ENCODE data around the gene SHPK.

Gene SHPK

GRCh38 chr17:3641717-3642486, 5.9 kb upstream of the SHPK start:
- no peak overlapping the region for H3K4me3 ChIP-seq (replicated peaks; ENCODE audit: low read depth, low read length)
- TF ChIP-seq CTCF (IDR thresholded peaks at IDR 0.05; ENCODE audit: low read length, missing control alignments) = no peak
- DNase-seq (ENCODE audit: low read depth) = no peak

GRCh38 chr17:3641014-3641413, 5.0 kb upstream of the SHPK start:
- no peak for TF ChIP-seq CTCF (IDR thresholded peaks at IDR 0.05; ENCODE audit: low read length, missing control alignments)
- H3K4me3 ChIP-seq (replicated peaks; ENCODE audit: low read depth, low read length) = no peak overlapping the region
- no peak for DNase-seq (ENCODE audit: low read depth)

GRCh38 chr17:3639981-3640596, 4.0 kb upstream of the SHPK start:
- DNase-seq (ENCODE audit: low read depth) = peak; percentile 72
- TF ChIP-seq CTCF (IDR thresholded peaks at IDR 0.05; ENCODE audit: low read length, missing control alignments) = no peak
- no peak overlapping the region for H3K4me3 ChIP-seq (replicated peaks; ENCODE audit: low read depth, low read length)

GRCh38 chr17:3636908-3637373, 891 bp upstream of the SHPK start:
- DNase-seq (ENCODE audit: low read depth) = no peak
- no peak for TF ChIP-seq CTCF (IDR thresholded peaks at IDR 0.05; ENCODE audit: low read length, missing control alignments)
- peak overlapping the region; percentile 85 for H3K4me3 ChIP-seq (replicated peaks; ENCODE audit: low read depth, low read length)

GRCh38 chr17:3635474-3636153, 436 bp downstream of the SHPK start:
- peak overlapping the region; percentile 85 for H3K4me3 ChIP-seq (replicated peaks; ENCODE audit: low read depth, low read length)
- no peak for DNase-seq (ENCODE audit: low read depth)
- TF ChIP-seq CTCF (IDR thresholded peaks at IDR 0.05; ENCODE audit: low read length, missing control alignments) = no peak

GRCh38 chr17:3632287-3632686, 3.8 kb downstream of the SHPK start:
- no peak for DNase-seq (ENCODE audit: low read depth)
- no peak for TF ChIP-seq CTCF (IDR thresholded peaks at IDR 0.05; ENCODE audit: low read length, missing control alignments)
- no peak overlapping the region for H3K4me3 ChIP-seq (replicated peaks; ENCODE audit: low read depth, low read length)
